ENCODE results near the gene MAPK14.

- TF ChIP-seq EZH2 (optimal IDR thresholded peaks at IDR 0.05; ENCODE audit: low read depth, low read length) = no peak
- TF ChIP-seq, protein P1, sequence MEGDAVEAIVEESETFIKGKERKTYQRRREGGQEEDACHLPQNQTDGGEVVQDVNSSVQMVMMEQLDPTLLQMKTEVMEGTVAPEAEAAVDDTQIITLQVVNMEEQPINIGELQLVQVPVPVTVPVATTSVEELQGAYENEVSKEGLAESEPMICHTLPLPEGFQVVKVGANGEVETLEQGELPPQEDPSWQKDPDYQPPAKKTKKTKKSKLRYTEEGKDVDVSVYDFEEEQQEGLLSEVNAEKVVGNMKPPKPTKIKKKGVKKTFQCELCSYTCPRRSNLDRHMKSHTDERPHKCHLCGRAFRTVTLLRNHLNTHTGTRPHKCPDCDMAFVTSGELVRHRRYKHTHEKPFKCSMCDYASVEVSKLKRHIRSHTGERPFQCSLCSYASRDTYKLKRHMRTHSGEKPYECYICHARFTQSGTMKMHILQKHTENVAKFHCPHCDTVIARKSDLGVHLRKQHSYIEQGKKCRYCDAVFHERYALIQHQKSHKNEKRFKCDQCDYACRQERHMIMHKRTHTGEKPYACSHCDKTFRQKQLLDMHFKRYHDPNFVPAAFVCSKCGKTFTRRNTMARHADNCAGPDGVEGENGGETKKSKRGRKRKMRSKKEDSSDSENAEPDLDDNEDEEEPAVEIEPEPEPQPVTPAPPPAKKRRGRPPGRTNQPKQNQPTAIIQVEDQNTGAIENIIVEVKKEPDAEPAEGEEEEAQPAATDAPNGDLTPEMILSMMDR (IDR thresholded peaks at IDR 0.05; ENCODE audit: low read length) = no peak
Measured at GRCh38 chr6:36050947-36051710, 23.5 kb downstream of the MAPK14 start.

All from MM.1S (cell line).